Upper lobe of left lung (tissue), 6 donors: ENCODE measurements around the gene LMOD2. TPM values are rescaled to one million over a fixed set of nuclear protein-coding genes. Genes with fewer than 3 reads are reported as not detected.

Experiments used
- ATAC-seq, 2 donors: fragments of 200-7000 bp; cut with Tn5 transposase; one replicate each; pipeline ENCODE4 v1.9.1; 2022; ENCODE audit warnings: mild to moderate bottlenecking in 2 of 2, moderate library complexity in 2 of 2; ENCODE audit not compliant: low FRiP score in 2 of 2
- DNase-seq, 2 donors: peaks; one replicate each; pipeline ENCODE4 v3.0.0-alpha.2; 2019 to 2020
- H3K27ac ChIP-seq, 4 donors: fragments of 200-600 bp; sonication (generic); one replicate each; pipeline ENCODE4 v1.5.1; 2016 to 2019
- H3K27me3 ChIP-seq, 4 donors: fragments of 200-600 bp; sonication (generic); one replicate each; pipeline ENCODE4 v1.5.1; 2017 to 2019
- H3K36me3 ChIP-seq, 4 donors: fragments of 200-600 bp; sonication (generic); one replicate each; pipeline ENCODE4 v1.5.1; 2016 to 2019
- H3K4me1 ChIP-seq, 4 donors: fragments of 200-600 bp; sonication (generic); one replicate each; pipeline ENCODE4 v1.5.1; 2018 to 2019
- H3K4me3 ChIP-seq, 4 donors: fragments of 200-600 bp; sonication (generic); one replicate each; pipeline ENCODE4 v1.5.1; 2017 to 2019; ENCODE audit warnings: mild to moderate bottlenecking in 2 of 4, moderate library complexity in 1 of 4
- H3K9me3 ChIP-seq, 4 donors: fragments of 200-600 bp; sonication (generic); one replicate each; pipeline ENCODE4 v1.5.1; 2018 to 2019
- EP300 ChIP-seq, 4 donors: sonication (generic); formaldehyde crosslinking; IDR thresholded peaks; one replicate each; pipeline ENCODE4 v1.5.1; 2017; ENCODE audit warnings: antibody characterized with exemption in 4 of 4, control low read depth in 2 of 4
- POLR2A ChIP-seq, 4 donors: fragments of 450-650 bp; IDR thresholded peaks; one replicate each; pipeline ENCODE4 v1.5.1; 2016 to 2017; ENCODE audit warnings: antibody characterized with exemption in 4 of 4, mild to moderate bottlenecking in 2 of 4
- POLR2AphosphoS5 ChIP-seq, 2 donors: sonication (generic); formaldehyde crosslinking; IDR thresholded peaks; one replicate each; pipeline ENCODE4 v1.5.1; 2017; ENCODE audit warnings: antibody characterized with exemption in 2 of 2
- WGBS, 2 donors: methylation state at CpG; one replicate each; pipeline ENCODE4 v1.1.5; 2017 to 2018; 5-methylcytosine and 5-hydroxymethylcytosine counted together
- total RNA-seq, 6 donors: library from RNA; depleted of rRNA in 4 of 6; stranded (reverse); fragments of >200 nt in 4 of 6; gene quantifications; one replicate each; pipeline versions ENCODE4 v1.1.0 to v1.2.1, GENCODE V29; 2016 to 2021
- TF ChIP-seq, protein P1 (sequence below), 6 experiments: fragments of 450-650 bp in 4 of 6; fragments of 200-600 bp in 2 of 6; sonication (generic) in 2 of 6; IDR thresholded peaks; one replicate each; pipeline ENCODE4 v1.5.1; 2016 to 2019; ENCODE audit warnings: antibody characterized with exemption in 6 of 6
- donor health status: DM: no; HTN: no; CAD: no; lungs with moderate emphysema.
- donor health status: DM: no; HTN: yes; CAD: no; lungs with severe emphysema.

LMOD2 gene
- total RNA-seq, 6 donors from 2014 or later: not detected

DNA sequence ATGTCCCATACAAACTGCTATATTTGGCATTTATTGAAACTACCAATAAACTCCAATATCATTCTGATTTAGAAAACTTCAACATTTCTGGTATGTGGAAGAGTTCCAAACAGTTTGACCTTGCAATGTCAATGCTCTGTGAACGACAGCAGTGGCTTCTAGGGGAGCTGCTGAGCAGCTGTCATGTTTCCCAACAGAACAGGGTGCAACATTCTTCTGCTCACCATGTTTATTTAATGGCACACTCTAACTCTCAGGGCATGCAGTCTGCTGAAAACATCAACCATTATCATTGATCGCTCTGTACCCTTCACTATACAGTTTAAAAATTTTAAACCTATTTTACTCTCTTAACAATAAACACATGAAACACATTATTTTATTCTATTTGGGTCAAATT lies 25.9 kb downstream of the LMOD2 start:
- 39 to 47% methylated on average over 2 of the region's 2 CpGs for WGBS, 2 donors
- ATAC-seq: no peak
- Histone ChIP-seq H3K4me1 (peaks cover 0 to 24% (median 16%) of the 10 kb centered on the region in 4 donors), H3K4me3 (no peak overlapping the region), H3K9me3 (no peaks in the 10 kb centered on the region), H3K27me3 (no peaks in the 10 kb centered on the region), H3K27ac (no peak overlapping the region), H3K36me3 (peaks cover 0 to 19% (median 2%) of the 10 kb centered on the region in 4 donors)
- no peak for DNase-seq
- TF ChIP-seq EP300 (IDR thresholded peaks at IDR 0.05) (no peak), POLR2A (IDR thresholded peaks at IDR 0.05) (no peak), POLR2AphosphoS5 (IDR thresholded peaks at IDR 0.05) (no peak)
- TF ChIP-seq, protein P1, sequence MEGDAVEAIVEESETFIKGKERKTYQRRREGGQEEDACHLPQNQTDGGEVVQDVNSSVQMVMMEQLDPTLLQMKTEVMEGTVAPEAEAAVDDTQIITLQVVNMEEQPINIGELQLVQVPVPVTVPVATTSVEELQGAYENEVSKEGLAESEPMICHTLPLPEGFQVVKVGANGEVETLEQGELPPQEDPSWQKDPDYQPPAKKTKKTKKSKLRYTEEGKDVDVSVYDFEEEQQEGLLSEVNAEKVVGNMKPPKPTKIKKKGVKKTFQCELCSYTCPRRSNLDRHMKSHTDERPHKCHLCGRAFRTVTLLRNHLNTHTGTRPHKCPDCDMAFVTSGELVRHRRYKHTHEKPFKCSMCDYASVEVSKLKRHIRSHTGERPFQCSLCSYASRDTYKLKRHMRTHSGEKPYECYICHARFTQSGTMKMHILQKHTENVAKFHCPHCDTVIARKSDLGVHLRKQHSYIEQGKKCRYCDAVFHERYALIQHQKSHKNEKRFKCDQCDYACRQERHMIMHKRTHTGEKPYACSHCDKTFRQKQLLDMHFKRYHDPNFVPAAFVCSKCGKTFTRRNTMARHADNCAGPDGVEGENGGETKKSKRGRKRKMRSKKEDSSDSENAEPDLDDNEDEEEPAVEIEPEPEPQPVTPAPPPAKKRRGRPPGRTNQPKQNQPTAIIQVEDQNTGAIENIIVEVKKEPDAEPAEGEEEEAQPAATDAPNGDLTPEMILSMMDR (IDR thresholded peaks at IDR 0.05): no peak

DNA sequence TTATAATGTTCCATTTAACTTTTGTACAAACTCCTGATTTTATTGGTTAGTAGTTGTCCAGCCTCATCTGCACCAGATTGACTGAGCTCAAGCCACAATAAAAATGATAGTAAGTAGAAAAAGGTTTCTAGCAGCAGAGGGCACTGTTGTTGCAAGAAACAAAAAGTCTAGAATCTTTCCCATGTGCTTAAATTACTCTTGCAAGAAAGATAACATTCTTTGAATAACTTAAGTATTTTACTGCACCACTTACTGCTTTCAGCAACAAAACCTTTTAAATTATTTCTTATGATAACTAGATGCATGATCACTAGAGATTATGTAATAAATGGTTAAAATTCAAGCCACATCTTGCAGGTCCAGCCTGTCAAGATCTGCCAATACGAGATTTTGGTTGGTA lies 27.0 kb downstream of the LMOD2 start:
- H3K4me1 ChIP-seq: peaks cover 0 to 24% (median 16%) of the 10 kb centered on the region in 4 donors
- DNase-seq (no peak), ATAC-seq (peak in 1 of 2 donors; percentile 71)
- peaks cover 0 to 25% (median 2%) of the 10 kb centered on the region in 4 donors for H3K36me3 ChIP-seq
- H3K4me3 ChIP-seq: no peak overlapping the region
- TF ChIP-seq POLR2A (IDR thresholded peaks at IDR 0.05) (no peak), POLR2AphosphoS5 (IDR thresholded peaks at IDR 0.05) (no peak), EP300 (IDR thresholded peaks at IDR 0.05) (no peak)
- TF ChIP-seq, protein P1 (IDR thresholded peaks at IDR 0.05): peak in 5 of 6 experiments; percentile 28 to 64 (median 44)
- H3K27me3 ChIP-seq: no peaks in the 10 kb centered on the region
- H3K27ac ChIP-seq: no peak overlapping the region
- WGBS, 2 donors: 70 to 85% methylated on average over 1 of the region's 1 CpG
- H3K9me3 ChIP-seq: no peaks in the 10 kb centered on the region

DNA sequence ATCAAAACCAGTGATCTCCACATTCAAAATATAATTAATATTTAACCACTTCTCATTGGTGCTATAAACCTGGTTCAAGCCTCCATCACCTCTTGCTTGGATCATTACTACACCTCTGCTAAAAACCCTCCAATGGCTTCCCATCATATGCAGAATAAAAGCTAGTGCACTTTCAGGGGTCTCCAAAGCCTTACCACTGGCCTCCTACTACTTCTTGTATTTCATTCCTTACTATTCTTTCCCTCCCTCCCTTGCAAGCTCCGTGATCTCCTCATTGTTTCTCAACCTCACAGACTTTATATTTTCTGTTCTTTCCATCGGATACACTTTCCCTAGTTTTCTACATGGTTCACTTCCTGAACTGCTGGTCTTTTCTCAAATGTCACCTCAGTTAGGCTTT lies 31.5 kb downstream of the LMOD2 start:
- TF ChIP-seq POLR2A (IDR thresholded peaks at IDR 0.05): no peak
- TF ChIP-seq, protein P1 (IDR thresholded peaks at IDR 0.05): no peak
- no peak for TF ChIP-seq EP300 (IDR thresholded peaks at IDR 0.05)
- TF ChIP-seq POLR2AphosphoS5 (IDR thresholded peaks at IDR 0.05): no peak
- no peak overlapping the region for H3K27ac ChIP-seq
- WGBS, 2 donors: 94 to 97% methylated on average over 2 of the region's 2 CpGs
- H3K36me3 ChIP-seq: peaks cover 0 to 43% (median 12%) of the 10 kb centered on the region in 4 donors
- no peaks in the 10 kb centered on the region for H3K9me3 ChIP-seq
- no peak for ATAC-seq
- peaks cover 0 to 8% (median 5%) of the 10 kb centered on the region in 4 donors for H3K4me1 ChIP-seq
- no peak for DNase-seq
- no peaks in the 10 kb centered on the region for H3K27me3 ChIP-seq
- H3K4me3 ChIP-seq: no peak overlapping the region

DNA sequence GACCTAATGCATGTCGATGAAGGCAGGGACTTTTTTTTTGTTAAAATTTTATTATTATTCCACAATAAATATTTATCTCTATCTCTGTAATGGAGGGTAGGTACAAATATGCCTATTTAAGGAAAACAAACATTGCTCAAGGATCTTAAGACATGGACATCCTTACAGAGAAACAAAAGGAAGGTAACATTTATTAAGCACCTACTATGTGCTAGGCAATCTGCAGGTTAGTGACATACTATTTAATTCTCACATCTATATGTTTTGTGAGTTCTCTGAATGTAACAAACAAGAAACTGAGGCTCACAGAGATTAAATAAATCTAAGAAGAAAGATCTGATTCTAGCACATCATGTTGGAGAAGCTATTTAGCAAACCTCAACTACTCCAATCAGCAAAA lies 32.1 kb downstream of the LMOD2 start:
- 88 to 91% methylated on average over 1 of the region's 1 CpG for WGBS, 2 donors

More for the DNA sequence above, 32.1 kb downstream of the LMOD2 start:
- ATAC-seq: no peak
- Histone ChIP-seq H3K27me3 (no peaks in the 10 kb centered on the region), H3K4me3 (no peak overlapping the region), H3K4me1 (peaks cover 0 to 6% (median 4%) of the 10 kb centered on the region in 4 donors), H3K36me3 (peaks cover 4 to 49% (median 17%) of the 10 kb centered on the region in 4 donors), H3K9me3 (no peaks in the 10 kb centered on the region), H3K27ac (no peak overlapping the region)
- DNase-seq: no peak
- TF ChIP-seq, protein P1 (IDR thresholded peaks at IDR 0.05): no peak
- TF ChIP-seq POLR2AphosphoS5 (IDR thresholded peaks at IDR 0.05) (no peak), EP300 (IDR thresholded peaks at IDR 0.05) (no peak), POLR2A (IDR thresholded peaks at IDR 0.05) (no peak)
